ENCODE results near the gene ZNF609.
"Not testable (repeated sequence)": the region's sequence is repeated elsewhere in the genome, so short reads cannot be mapped to it uniquely, and the experiment has no call there.

Gene ZNF609

DNA sequence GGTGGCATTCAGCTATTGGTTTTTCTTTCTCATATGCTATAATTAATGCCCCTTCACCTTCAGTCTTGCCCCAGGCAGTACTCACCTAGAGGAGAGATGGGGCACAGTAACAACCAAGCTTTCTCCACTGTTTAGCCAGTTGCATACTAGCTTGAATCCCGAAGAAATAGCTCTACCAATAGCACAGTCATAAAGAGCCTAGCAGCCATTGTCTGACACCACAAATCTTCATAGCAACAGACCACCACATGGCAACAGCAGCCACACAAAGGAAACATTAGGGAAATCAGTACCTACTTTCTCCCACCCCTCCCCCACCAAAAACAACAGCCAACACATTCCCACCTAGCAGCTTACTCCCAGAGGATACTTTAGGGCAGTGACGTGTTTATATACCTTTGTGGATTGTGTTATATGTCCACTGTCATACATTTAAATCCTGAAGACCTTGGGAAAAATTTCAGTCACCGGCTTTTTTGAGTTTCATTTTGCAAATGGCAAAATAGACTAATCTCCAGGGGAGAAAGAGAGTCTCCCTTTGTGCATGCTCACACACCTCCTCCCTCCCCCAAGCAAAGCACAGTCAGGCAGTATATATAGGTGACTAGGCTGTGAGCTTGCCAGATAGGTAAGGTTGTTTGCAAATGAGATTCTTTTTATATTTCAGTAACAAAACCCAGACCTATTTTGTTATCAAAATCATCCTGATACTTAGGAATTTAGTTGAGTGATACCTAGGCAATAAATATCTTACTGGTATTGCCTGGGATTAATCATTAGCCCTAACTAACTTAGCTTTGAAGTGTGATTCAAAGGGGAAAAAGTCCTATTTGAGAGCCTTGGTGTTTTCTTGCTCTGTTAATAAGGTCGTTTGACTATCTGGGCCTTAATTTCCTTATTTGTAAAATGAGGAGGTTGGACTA, 174.5 kb downstream of the ZNF609 start:
- POLR2A ChIA-PET, result interaction anchor here (0.7 to 1.2 kb wide), 5 partner anchors 11 to 205 kb away, joined by 3 to 4 read pairs (median 4); partner anchors contain the start of gene ZNF609
- CTCF ChIA-PET, result interaction anchor here (0.8 to 4.7 kb wide), 11 partner anchors 9 to 209 kb away, joined by 3 to 23 read pairs (median 3); no protein-coding TSS in a partner anchor
- peak; percentile 31 to 65 (median 53) for DNase-seq
- peaks cover 16 to 47% (median 45%) of the 10 kb centered on the region in 4 experiments for H3K4me1 ChIP-seq (ENCODE audit: control extremely low read depth in 1 of 4, control insufficient read depth in 4 of 4, insufficient read depth in 4 of 4, low read length in 3 of 4)
- H3K4me3 ChIP-seq (ENCODE audit: control insufficient read depth in 1 of 7, extremely low read depth in 1 of 7, insufficient read depth in 4 of 7, low read depth in 2 of 7, low read length in 6 of 7), result peak overlapping the region in 2 of 7 experiments; percentile 40 to 56
- 45% methylated on average over 1 of the region's 4 CpGs for WGBS (ENCODE audit: insufficient coverage)
- H3K27ac ChIP-seq (ENCODE audit: insufficient read depth in 1 of 2, low read depth in 1 of 2, low read length in 2 of 2, poor library complexity in 1 of 2, severe bottlenecking in 2 of 2), result peak overlapping the region; percentile 11 to 67
- H3K27me3 ChIP-seq (replicated peaks in 2 of 5; ENCODE audit: control insufficient read depth in 4 of 5, insufficient read depth in 5 of 5, low read length in 4 of 5), result no peaks in the 10 kb centered on the region
- peaks cover 0 to 8% (median 0%) of the 10 kb centered on the region in 5 experiments for H3K9me3 ChIP-seq (ENCODE audit: control extremely low read depth in 1 of 5, control insufficient read depth in 4 of 5, insufficient read depth in 2 of 5, low read depth in 1 of 5, low read length in 4 of 5)
- H3K36me3 ChIP-seq (ENCODE audit: control insufficient read depth in 4 of 4, insufficient read depth in 4 of 4, low read length in 3 of 4), result peaks cover 0 to 21% (median 16%) of the 10 kb centered on the region in 4 experiments

- Histone ChIP-seq H3K27ac (ENCODE audit: insufficient read depth in 1 of 2, low read depth in 1 of 2, low read length in 2 of 2, poor library complexity in 1 of 2, severe bottlenecking in 2 of 2) (peak overlapping the region in 1 of 2 experiments; percentile 3), H3K36me3 (ENCODE audit: control insufficient read depth in 4 of 4, insufficient read depth in 4 of 4, low read length in 3 of 4) (peaks cover 0 to 18% (median 13%) of the 10 kb centered on the region in 4 experiments), H3K27me3 (replicated peaks in 2 of 5; ENCODE audit: control insufficient read depth in 4 of 5, insufficient read depth in 5 of 5, low read length in 4 of 5) (no peaks in the 10 kb centered on the region), H3K4me3 (ENCODE audit: control insufficient read depth in 1 of 7, extremely low read depth in 1 of 7, insufficient read depth in 4 of 7, low read depth in 2 of 7, low read length in 6 of 7) (no peak overlapping the region), H3K4me1 (ENCODE audit: control extremely low read depth in 1 of 4, control insufficient read depth in 4 of 4, insufficient read depth in 4 of 4, low read length in 3 of 4) (peaks cover 23 to 57% (median 55%) of the 10 kb centered on the region in 4 experiments), H3K9me3 (ENCODE audit: control extremely low read depth in 1 of 5, control insufficient read depth in 4 of 5, insufficient read depth in 2 of 5, low read depth in 1 of 5, low read length in 4 of 5) (peaks cover 0 to 8% (median 0%) of the 10 kb centered on the region in 5 experiments)
- CTCF ChIA-PET, result interaction anchor here (0.8 to 4.7 kb wide), 7 partner anchors 8 to 203 kb away, joined by 3 to 23 read pairs (median 4); no protein-coding TSS in a partner anchor
- WGBS (ENCODE audit: insufficient coverage), result 100% methylated on average over 3 of the region's 4 CpGs
- POLR2A ChIA-PET, result interaction anchor here (0.6 to 1.1 kb wide), 2 partner anchors 16 to 32 kb away, joined by 3 to 4 read pairs; no protein-coding TSS in a partner anchor
- DNase-seq, result peak in 2 of 3 donors; percentile 45 to 49
Measured at GRCh38 chr15:64635499-64636495, 175.4 kb downstream of the ZNF609 start.

GRCh38 chr15:64636556-64636955, 176.2 kb downstream of the ZNF609 start:
- Histone ChIP-seq H3K9me3 (ENCODE audit: control extremely low read depth in 1 of 5, control insufficient read depth in 4 of 5, insufficient read depth in 2 of 5, low read depth in 1 of 5, low read length in 4 of 5) (peaks cover 0 to 8% (median 0%) of the 10 kb centered on the region in 5 experiments), H3K4me3 (ENCODE audit: control insufficient read depth in 1 of 7, extremely low read depth in 1 of 7, insufficient read depth in 4 of 7, low read depth in 2 of 7, low read length in 6 of 7) (no peak overlapping the region), H3K4me1 (ENCODE audit: control extremely low read depth in 1 of 4, control insufficient read depth in 4 of 4, insufficient read depth in 4 of 4, low read length in 3 of 4) (peaks cover 25 to 59% (median 56%) of the 10 kb centered on the region in 4 experiments), H3K36me3 (ENCODE audit: control insufficient read depth in 4 of 4, insufficient read depth in 4 of 4, low read length in 3 of 4) (peaks cover 0 to 19% (median 13%) of the 10 kb centered on the region in 4 experiments), H3K27me3 (replicated peaks in 2 of 5; ENCODE audit: control insufficient read depth in 4 of 5, insufficient read depth in 5 of 5, low read length in 4 of 5) (no peaks in the 10 kb centered on the region), H3K27ac (ENCODE audit: insufficient read depth in 1 of 2, low read depth in 1 of 2, low read length in 2 of 2, poor library complexity in 1 of 2, severe bottlenecking in 2 of 2) (no peak overlapping the region)
- DNase-seq, result no peak
- ChIA-PET POLR2A (no interaction called here), CTCF (interaction anchor here (0.8 to 4.7 kb wide), 5 partner anchors 8 to 204 kb away, joined by 3 to 23 read pairs (median 4); no protein-coding TSS in a partner anchor)
- 100% methylated on average over 1 of the region's 3 CpGs for WGBS (ENCODE audit: insufficient coverage)

GRCh38 chr15:64637412-64637811, 177.0 kb downstream of the ZNF609 start:
- Histone ChIP-seq H3K27me3 (replicated peaks in 2 of 5; ENCODE audit: control insufficient read depth in 4 of 5, insufficient read depth in 5 of 5, low read length in 4 of 5) (no peaks in the 10 kb centered on the region), H3K9me3 (ENCODE audit: control extremely low read depth in 1 of 5, control insufficient read depth in 4 of 5, insufficient read depth in 2 of 5, low read depth in 1 of 5, low read length in 4 of 5) (peaks cover 0 to 8% (median 0%) of the 10 kb centered on the region in 5 experiments), H3K4me1 (ENCODE audit: control extremely low read depth in 1 of 4, control insufficient read depth in 4 of 4, insufficient read depth in 4 of 4, low read length in 3 of 4) (peaks cover 25 to 59% (median 56%) of the 10 kb centered on the region in 4 experiments), H3K4me3 (ENCODE audit: control insufficient read depth in 1 of 7, extremely low read depth in 1 of 7, insufficient read depth in 4 of 7, low read depth in 2 of 7, low read length in 6 of 7) (no peak overlapping the region), H3K36me3 (ENCODE audit: control insufficient read depth in 4 of 4, insufficient read depth in 4 of 4, low read length in 3 of 4) (peaks cover 0 to 19% (median 8%) of the 10 kb centered on the region in 4 experiments), H3K27ac (ENCODE audit: insufficient read depth in 1 of 2, low read depth in 1 of 2, low read length in 2 of 2, poor library complexity in 1 of 2, severe bottlenecking in 2 of 2) (no peak overlapping the region)
- DNase-seq, result no peak
- CTCF ChIA-PET, result interaction anchor here (1.4 to 4.7 kb wide), 3 partner anchors 7 to 16 kb away, joined by 4 to 23 read pairs (median 9); no protein-coding TSS in a partner anchor
- POLR2A ChIA-PET, result no interaction called here
- no CpG with 5 or more reads among the region's 1 CpG for WGBS (ENCODE audit: insufficient coverage)

- H3K9me3 ChIP-seq (ENCODE audit: control extremely low read depth in 1 of 5, control insufficient read depth in 4 of 5, insufficient read depth in 2 of 5, low read depth in 1 of 5, low read length in 4 of 5); H3K4me3 ChIP-seq (ENCODE audit: control insufficient read depth in 1 of 7, extremely low read depth in 1 of 7, insufficient read depth in 4 of 7, low read depth in 2 of 7, low read length in 6 of 7); H3K27me3 ChIP-seq (replicated peaks in 2 of 5; ENCODE audit: control insufficient read depth in 4 of 5, insufficient read depth in 5 of 5, low read length in 4 of 5); POLR2A ChIA-PET: not testable (repeated sequence)
- CTCF ChIA-PET, result interaction anchor here (1.4 to 2.7 kb wide), 4 partner anchors 9 to 214 kb away, joined by 3 to 9 read pairs (median 6); no protein-coding TSS in a partner anchor
- DNase-seq, result peak; percentile 27 to 82 (median 77)
- H3K4me1 ChIP-seq (ENCODE audit: control extremely low read depth in 1 of 4, control insufficient read depth in 4 of 4, insufficient read depth in 4 of 4, low read length in 3 of 4), result peaks cover 18 to 40% (median 35%) of the 10 kb centered on the region in 4 experiments
- peaks cover 0 to 19% (median 5%) of the 10 kb centered on the region in 4 experiments for H3K36me3 ChIP-seq (ENCODE audit: control insufficient read depth in 4 of 4, insufficient read depth in 4 of 4, low read length in 3 of 4)
- no CpG with 5 or more reads among the region's 4 CpGs for WGBS (ENCODE audit: insufficient coverage)
- H3K27ac ChIP-seq (ENCODE audit: insufficient read depth in 1 of 2, low read depth in 1 of 2, low read length in 2 of 2, poor library complexity in 1 of 2, severe bottlenecking in 2 of 2), result peak overlapping the region in 1 of 2 experiments; percentile 54
Measured at GRCh38 chr15:64639744-64640143, 179.4 kb downstream of the ZNF609 start.

DNA sequence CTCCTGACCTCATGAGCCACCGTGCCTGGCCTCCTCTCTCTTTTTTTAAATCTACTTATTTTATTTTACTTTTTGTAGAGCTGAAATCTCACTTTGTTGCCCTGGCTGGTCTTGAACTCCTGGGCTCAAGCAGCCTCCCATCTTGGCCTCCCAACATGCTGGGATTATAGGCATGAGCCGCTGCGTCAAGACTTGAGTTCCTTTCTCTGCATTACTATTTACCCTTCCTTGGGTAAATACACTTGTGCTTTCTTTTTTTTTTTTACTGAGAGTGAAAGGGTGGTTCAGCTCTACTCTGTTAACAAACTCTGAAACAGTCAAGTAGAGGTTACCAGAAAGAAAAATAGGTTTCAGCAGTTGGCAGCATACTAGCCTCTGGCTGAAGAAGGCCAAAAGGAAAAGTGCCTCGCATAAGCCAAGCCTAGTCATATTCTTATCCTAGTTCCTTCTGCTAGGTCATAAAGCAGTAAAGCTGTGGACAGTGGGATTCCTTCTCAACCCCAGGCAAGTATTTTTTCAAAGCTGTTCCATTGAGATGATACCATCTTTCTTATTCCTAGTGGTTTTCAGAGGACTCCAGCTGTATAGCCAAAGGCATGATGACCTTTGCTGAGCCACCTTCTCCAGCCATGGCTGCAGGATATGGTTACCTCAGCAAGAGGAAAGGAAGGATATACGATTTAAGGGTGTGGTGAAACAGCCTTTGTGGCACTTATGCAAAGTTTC, 179.9 kb downstream of the ZNF609 start:
- Histone ChIP-seq H3K27ac (ENCODE audit: insufficient read depth in 1 of 2, low read depth in 1 of 2, low read length in 2 of 2, poor library complexity in 1 of 2, severe bottlenecking in 2 of 2) (peak overlapping the region in 1 of 2 experiments; percentile 54), H3K4me1 (ENCODE audit: control extremely low read depth in 1 of 4, control insufficient read depth in 4 of 4, insufficient read depth in 4 of 4, low read length in 3 of 4) (peaks cover 18 to 35% (median 30%) of the 10 kb centered on the region in 4 experiments), H3K36me3 (ENCODE audit: control insufficient read depth in 4 of 4, insufficient read depth in 4 of 4, low read length in 3 of 4) (peaks cover 0 to 19% (median 5%) of the 10 kb centered on the region in 4 experiments), H3K9me3 (ENCODE audit: control extremely low read depth in 1 of 5, control insufficient read depth in 4 of 5, insufficient read depth in 2 of 5, low read depth in 1 of 5, low read length in 4 of 5) (peaks cover 0 to 8% (median 0%) of the 10 kb centered on the region in 5 experiments), H3K4me3 (ENCODE audit: control insufficient read depth in 1 of 7, extremely low read depth in 1 of 7, insufficient read depth in 4 of 7, low read depth in 2 of 7, low read length in 6 of 7) (no peak overlapping the region), H3K27me3 (replicated peaks in 2 of 5; ENCODE audit: control insufficient read depth in 4 of 5, insufficient read depth in 5 of 5, low read length in 4 of 5) (no peaks in the 10 kb centered on the region)
- WGBS (ENCODE audit: insufficient coverage), result 63% methylated on average over 1 of the region's 5 CpGs
- no peak for DNase-seq
- POLR2A ChIA-PET, result no interaction called here
- CTCF ChIA-PET, result interaction anchor here (0.6 to 2.7 kb wide), 5 partner anchors 8 to 214 kb away, joined by 3 to 9 read pairs (median 4); no protein-coding TSS in a partner anchor
